A549 (cell line): ENCODE data around the gene TIGD6. TPM values are rescaled to one million over a fixed set of nuclear protein-coding genes. Genes with fewer than 3 reads are reported as not detected.

Source experiments
- ATAC-seq, 2 experiments: fragments of 200-7000 bp in 1 of 2; fragments of >200 bp in 1 of 2; cut with Nextera tagmentation in 1 of 2; cut with Tn5 transposase in 1 of 2; 3 replicates each; pipeline versions ENCODE4 v1.8.0 to v1.9.1; 2018 to 2020; ENCODE audit warnings: mild to moderate bottlenecking in 1 of 2, moderate library complexity in 1 of 2
- CTCF ChIA-PET: fragments of 300-600 bp; sonication (Branson Sonifier 250); formaldehyde crosslinking; extraction: SDS; loops from one replicate; lab custom pipeline; 2021; ENCODE audit warnings: antibody characterized with exemption, inconsistent platforms; lab: Yijun Ruan, JAX
- POLR2A ChIA-PET: fragments of 350-600 bp; formaldehyde crosslinking; extraction: SDS; loops from one replicate; lab custom pipeline; 2021; ENCODE audit warnings: antibody characterized with exemption, inconsistent platforms; lab: Yijun Ruan, JAX
- DNase-seq, 2 experiments: peaks; one replicate each; pipeline versions ENCODE4 v3.0.0 to v3.0.0-alpha.2; 2011 to 2016; ENCODE audit warnings: low read depth in 1 of 2, low spot score in 1 of 2
- FAIRE-seq: peaks from 2 replicates; lab custom pipeline; 2011; peaks lifted over from hg19 to GRCh38; lab: Jason Lieb, UNC
- H3K27ac ChIP-seq, 2 experiments: fragments of >200 bp; sonication (Bioruptor Twin); formaldehyde crosslinking; 3 replicates each; pipeline ENCODE4 v1.5.1; 2016 to 2017
- H3K4me1 ChIP-seq: fragments of >200 bp; sonication (Bioruptor Twin); formaldehyde crosslinking; 3 replicates; pipeline ENCODE4 v1.6.1; 2016
- H3K4me2 ChIP-seq: fragments of >200 bp; sonication (Bioruptor Twin); formaldehyde crosslinking; 3 replicates; pipeline ENCODE4 v1.6.1; 2016
- H3K4me3 ChIP-seq: fragments of >200 bp; sonication (Bioruptor Twin); formaldehyde crosslinking; 3 replicates; pipeline ENCODE4 v1.5.1; 2016
- H3K9me3 ChIP-seq: fragments of >200 bp; sonication (Bioruptor Twin); formaldehyde crosslinking; 3 replicates; pipeline ENCODE4 v1.6.1; 2016
- BHLHE40 ChIP-seq: IDR thresholded peaks from 2 replicates; pipeline ENCODE4 v1.6.1; 2012; ENCODE audit warnings: low read depth, low read length, inconsistent platforms
- CBX2 ChIP-seq: fragments of 200-600 bp; sonication (generic); IDR thresholded peaks from 2 replicates; pipeline ENCODE4 v1.6.1; 2016; ENCODE audit warnings: low read depth, mild to moderate bottlenecking, borderline replicate concordance
- CEBPB ChIP-seq, 2 experiments: fragments of >200 bp in 1 of 2; sonication (Bioruptor Twin) in 1 of 2; formaldehyde crosslinking in 1 of 2; IDR thresholded peaks; 2 replicates each; pipeline ENCODE4 v1.6.1; 2012 to 2016
- EHF ChIP-seq: fragments of 250-450 bp; sonication (Bioruptor Pico); IDR thresholded peaks from 2 replicates; pipeline ENCODE4 v1.5.0; 2020; ENCODE audit warnings: mild to moderate bottlenecking
- FOSB ChIP-seq: fragments of 250-450 bp; sonication (Bioruptor Pico); IDR thresholded peaks from 2 replicates; pipeline ENCODE4 v1.5.0; 2020; ENCODE audit warnings: mild to moderate bottlenecking, moderate library complexity
- FOSL2 ChIP-seq, 2 experiments: fragments of 450-650 bp in 1 of 2; fragments of >200 bp in 1 of 2; sonication (Bioruptor Twin) in 1 of 2; formaldehyde crosslinking; IDR thresholded peaks; 2 replicates each; pipeline versions ENCODE4 v1.5.0 to v1.6.1; 2016 to 2020; ENCODE audit warnings: mild to moderate bottlenecking in 1 of 2, moderate library complexity in 1 of 2
- FOXS1 ChIP-seq: fragments of 250-450 bp; sonication (Bioruptor Pico); IDR thresholded peaks from 2 replicates; pipeline ENCODE4 v1.5.0; 2020; ENCODE audit warnings: mild to moderate bottlenecking, moderate library complexity
- HEYL ChIP-seq: fragments of 250-450 bp; sonication (Bioruptor Pico); IDR thresholded peaks from 2 replicates; pipeline ENCODE4 v1.8.0; 2021; ENCODE audit warnings: mild to moderate bottlenecking, moderate library complexity
- HOXA7 ChIP-seq: fragments of 250-450 bp; sonication (Bioruptor Pico); IDR thresholded peaks from 2 replicates; pipeline ENCODE4 v1.5.0; 2020; ENCODE audit warnings: mild to moderate bottlenecking, moderate library complexity
- HOXB5 ChIP-seq: fragments of 250-450 bp; sonication (Bioruptor Pico); IDR thresholded peaks from 2 replicates; pipeline ENCODE4 v1.5.0; 2020; ENCODE audit warnings: mild to moderate bottlenecking, moderate library complexity
- JUN ChIP-seq, 2 experiments: fragments of >200 bp; sonication (Bioruptor Twin); formaldehyde crosslinking; IDR thresholded peaks; 2 replicates in 1 of 2; 3 replicates in 1 of 2; pipeline ENCODE4 v1.6.1; 2016 to 2017
- MAFK ChIP-seq: fragments of 450-650 bp; IDR thresholded peaks from 2 replicates; pipeline ENCODE4 v1.6.1; 2014; ENCODE audit not compliant: partially characterized antibody
- NPAS2 ChIP-seq: fragments of 250-450 bp; sonication (Bioruptor Pico); IDR thresholded peaks from 2 replicates; pipeline ENCODE4 v1.8.0; 2022; ENCODE audit warnings: mild to moderate bottlenecking, moderate library complexity, borderline replicate concordance
- NR3C1 ChIP-seq: fragments of >200 bp; sonication (Bioruptor Twin); formaldehyde crosslinking; IDR thresholded peaks from 3 replicates; pipeline ENCODE4 v1.6.1; 2017
- POLR2A ChIP-seq: IDR thresholded peaks from 2 replicates; pipeline ENCODE4 v1.6.1; 2012; ENCODE audit warnings: mild to moderate bottlenecking, low read length
- RAD21 ChIP-seq, 2 experiments: fragments of >200 bp in 1 of 2; sonication (Bioruptor Twin) in 1 of 2; formaldehyde crosslinking in 1 of 2; IDR thresholded peaks in 1 of 2; conservative IDR thresholded peaks in 1 of 2; 2 replicates in 1 of 2; 3 replicates in 1 of 2; pipeline ENCODE4 v1.6.1; 2012 to 2018; ENCODE audit warnings: inconsistent platforms in 1 of 2
- RARB ChIP-seq: fragments of 250-450 bp; sonication (Bioruptor Pico); IDR thresholded peaks from 2 replicates; pipeline ENCODE4 v1.8.0; 2021; ENCODE audit warnings: mild to moderate bottlenecking, moderate library complexity
- RCOR1 ChIP-seq: fragments of 150-350 bp; IDR thresholded peaks from 2 replicates; pipeline ENCODE4 v1.6.1; 2014; ENCODE audit warnings: antibody characterized with exemption, low read length, low read depth
- SMC3 ChIP-seq: fragments of >200 bp; sonication (Bioruptor Twin); formaldehyde crosslinking; IDR thresholded peaks from 3 replicates; pipeline ENCODE4 v1.6.1; 2018; ENCODE audit warnings: inconsistent platforms
- ZNF302 ChIP-seq: fragments of 250-450 bp; sonication (Bioruptor Pico); IDR thresholded peaks from 2 replicates; pipeline ENCODE4 v1.9.0; 2021; ENCODE audit warnings: inconsistent platforms, mild to moderate bottlenecking, moderate library complexity
- WGBS: methylation state at CpG from one replicate; pipeline ENCODE4 v1.1.6; 2017; ENCODE audit errors: missing lambda C conversion rate; 5-methylcytosine and 5-hydroxymethylcytosine counted together
- polyA plus RNA-seq, 4 experiments: library from polyadenylated mRNA; depleted of rRNA in 3 of 4; stranded (reverse); fragments of >200 nt; fragmentation: RNase III in 1 of 4; extraction: RNeasy Plus Mini Kit Qiagen cat#74134 plus additional on column Dnase treatment in 1 of 4; gene quantifications; 2 replicates in 3 of 4; 3 replicates in 1 of 4; pipeline ENCODE4 v1.2.3, GENCODE V29; 2011 to 2017
- TF ChIP-seq, protein P1 (sequence below): fragments of >200 bp; sonication (Bioruptor Twin); formaldehyde crosslinking; IDR thresholded peaks from 3 replicates; pipeline ENCODE4 v1.5.1; 2016
- TF ChIP-seq, protein P2 (sequence below): fragments of 200-600 bp; sonication (generic); IDR thresholded peaks from 2 replicates; pipeline ENCODE4 v1.6.1; 2016; ENCODE audit warnings: antibody characterized with exemption, mild to moderate bottlenecking, moderate library complexity
- TF ChIP-seq, protein P3 (sequence below): fragments of 450-650 bp; IDR thresholded peaks from 2 replicates; pipeline ENCODE4 v1.6.1; 2014; ENCODE audit warnings: antibody characterized with exemption

TIGD6 gene
- polyA plus RNA-seq, 2 of the 4 experiments (the other 2 are of a cell fraction): 4.3 to 7.3 TPM

DNA sequence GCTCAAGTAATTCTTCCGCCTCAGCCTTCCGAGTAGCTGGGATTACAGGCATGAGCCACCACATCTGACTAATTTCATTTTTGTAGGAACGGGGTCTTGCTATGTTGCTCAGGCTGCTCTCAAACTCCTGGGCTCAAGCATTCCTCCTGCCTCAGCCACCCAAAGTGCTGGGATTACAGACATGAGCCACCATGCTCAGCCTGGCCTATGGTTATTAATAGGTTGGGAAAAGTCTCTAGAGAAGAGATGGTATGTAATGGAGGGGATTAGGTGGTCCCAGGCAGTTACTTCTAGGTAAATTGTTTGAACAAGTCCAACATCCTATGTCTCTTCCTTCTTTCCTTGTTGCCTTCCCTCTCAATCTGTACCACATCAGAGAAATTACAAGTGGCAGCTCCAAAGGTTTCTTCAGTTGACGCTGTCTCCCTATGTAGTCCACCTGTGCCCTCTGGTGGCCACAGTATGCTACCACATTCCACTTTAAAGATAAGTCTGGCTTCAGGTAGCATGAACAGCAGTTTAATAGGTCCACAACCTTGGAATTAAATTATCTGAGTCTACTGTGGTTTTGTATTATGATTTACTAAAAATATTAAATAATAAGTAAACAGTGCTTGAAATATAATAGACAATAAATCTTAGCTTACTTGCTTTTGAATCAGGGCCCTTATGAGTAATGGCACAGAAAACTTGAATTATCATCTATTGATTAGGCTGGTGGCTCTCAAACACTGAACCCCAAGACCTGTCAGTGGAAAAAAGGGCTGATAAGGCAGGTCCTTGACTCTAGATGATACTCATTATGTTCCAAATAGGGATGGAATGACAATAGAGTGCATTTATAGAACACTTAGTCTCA, 9.7 kb downstream of the TIGD6 start:
- Histone ChIP-seq H3K9me3 (no peaks in the 10 kb centered on the region), H3K4me3 (no peak overlapping the region), H3K4me1 (no peaks in the 10 kb centered on the region), H3K4me2 (no peak overlapping the region), H3K27ac (no peak overlapping the region)
- 54% methylated on average over 4 of the region's 4 CpGs for WGBS
- DNase-seq (peak; percentile 81 to 82), ATAC-seq (peak; percentile 87 to 93), FAIRE-seq (no peak)
- ChIA-PET CTCF (interaction anchor here (0.6 to 8.8 kb wide), 70 partner anchors 8 to 445 kb away, joined by 3 to 507 read pairs (median 5); partner anchors contain the start of genes HMGXB3, SLC26A2 and TIGD6), POLR2A (interaction anchor here (0.6 to 1.2 kb wide), 4 partner anchors 10 to 157 kb away, joined by 3 to 6 read pairs (median 4); partner anchors contain the start of genes HMGXB3, SLC26A2 and TIGD6)
- TF ChIP-seq FOSB (CRISPR knock-in tag): no peak
- peak; percentile 97 for TF ChIP-seq SMC3
- TF ChIP-seq, protein P1, sequence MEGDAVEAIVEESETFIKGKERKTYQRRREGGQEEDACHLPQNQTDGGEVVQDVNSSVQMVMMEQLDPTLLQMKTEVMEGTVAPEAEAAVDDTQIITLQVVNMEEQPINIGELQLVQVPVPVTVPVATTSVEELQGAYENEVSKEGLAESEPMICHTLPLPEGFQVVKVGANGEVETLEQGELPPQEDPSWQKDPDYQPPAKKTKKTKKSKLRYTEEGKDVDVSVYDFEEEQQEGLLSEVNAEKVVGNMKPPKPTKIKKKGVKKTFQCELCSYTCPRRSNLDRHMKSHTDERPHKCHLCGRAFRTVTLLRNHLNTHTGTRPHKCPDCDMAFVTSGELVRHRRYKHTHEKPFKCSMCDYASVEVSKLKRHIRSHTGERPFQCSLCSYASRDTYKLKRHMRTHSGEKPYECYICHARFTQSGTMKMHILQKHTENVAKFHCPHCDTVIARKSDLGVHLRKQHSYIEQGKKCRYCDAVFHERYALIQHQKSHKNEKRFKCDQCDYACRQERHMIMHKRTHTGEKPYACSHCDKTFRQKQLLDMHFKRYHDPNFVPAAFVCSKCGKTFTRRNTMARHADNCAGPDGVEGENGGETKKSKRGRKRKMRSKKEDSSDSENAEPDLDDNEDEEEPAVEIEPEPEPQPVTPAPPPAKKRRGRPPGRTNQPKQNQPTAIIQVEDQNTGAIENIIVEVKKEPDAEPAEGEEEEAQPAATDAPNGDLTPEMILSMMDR: peak; percentile 98
- no peak for TF ChIP-seq NPAS2 (CRISPR knock-in tag)
- peak; percentile 93 to 99 for TF ChIP-seq RAD21 (conservative IDR thresholded peaks at IDR 0.05 in 1 of 2, IDR thresholded peaks at IDR 0.05 in 1 of 2)

DNA sequence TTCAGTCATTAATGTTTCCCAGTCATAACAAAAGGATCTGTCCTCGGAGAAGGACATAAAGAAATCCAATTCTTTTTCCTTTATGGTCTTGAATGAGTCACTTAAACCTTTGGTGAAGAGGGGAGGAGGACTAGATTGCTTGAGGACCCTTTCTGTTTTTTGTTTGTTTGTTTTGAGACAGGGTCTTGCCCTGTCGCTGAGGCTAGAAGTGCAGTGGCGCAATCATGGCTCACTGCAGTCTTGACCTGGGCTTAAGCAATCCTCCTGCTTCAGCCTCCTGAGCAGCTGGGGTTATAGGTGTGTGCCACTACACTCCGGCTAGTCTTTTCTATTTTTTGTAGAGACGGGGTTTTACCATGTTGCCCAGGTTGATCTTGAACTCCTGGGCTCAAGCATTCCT, 12.3 kb downstream of the TIGD6 start:
- DNase-seq (no peak), FAIRE-seq (no peak), ATAC-seq (no peak)
- no peaks in the 10 kb centered on the region for H3K9me3 ChIP-seq
- TF ChIP-seq, protein P2, sequence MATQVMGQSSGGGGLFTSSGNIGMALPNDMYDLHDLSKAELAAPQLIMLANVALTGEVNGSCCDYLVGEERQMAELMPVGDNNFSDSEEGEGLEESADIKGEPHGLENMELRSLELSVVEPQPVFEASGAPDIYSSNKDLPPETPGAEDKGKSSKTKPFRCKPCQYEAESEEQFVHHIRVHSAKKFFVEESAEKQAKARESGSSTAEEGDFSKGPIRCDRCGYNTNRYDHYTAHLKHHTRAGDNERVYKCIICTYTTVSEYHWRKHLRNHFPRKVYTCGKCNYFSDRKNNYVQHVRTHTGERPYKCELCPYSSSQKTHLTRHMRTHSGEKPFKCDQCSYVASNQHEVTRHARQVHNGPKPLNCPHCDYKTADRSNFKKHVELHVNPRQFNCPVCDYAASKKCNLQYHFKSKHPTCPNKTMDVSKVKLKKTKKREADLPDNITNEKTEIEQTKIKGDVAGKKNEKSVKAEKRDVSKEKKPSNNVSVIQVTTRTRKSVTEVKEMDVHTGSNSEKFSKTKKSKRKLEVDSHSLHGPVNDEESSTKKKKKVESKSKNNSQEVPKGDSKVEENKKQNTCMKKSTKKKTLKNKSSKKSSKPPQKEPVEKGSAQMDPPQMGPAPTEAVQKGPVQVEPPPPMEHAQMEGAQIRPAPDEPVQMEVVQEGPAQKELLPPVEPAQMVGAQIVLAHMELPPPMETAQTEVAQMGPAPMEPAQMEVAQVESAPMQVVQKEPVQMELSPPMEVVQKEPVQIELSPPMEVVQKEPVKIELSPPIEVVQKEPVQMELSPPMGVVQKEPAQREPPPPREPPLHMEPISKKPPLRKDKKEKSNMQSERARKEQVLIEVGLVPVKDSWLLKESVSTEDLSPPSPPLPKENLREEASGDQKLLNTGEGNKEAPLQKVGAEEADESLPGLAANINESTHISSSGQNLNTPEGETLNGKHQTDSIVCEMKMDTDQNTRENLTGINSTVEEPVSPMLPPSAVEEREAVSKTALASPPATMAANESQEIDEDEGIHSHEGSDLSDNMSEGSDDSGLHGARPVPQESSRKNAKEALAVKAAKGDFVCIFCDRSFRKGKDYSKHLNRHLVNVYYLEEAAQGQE: no peak
- TF ChIP-seq SMC3 (no peak), CEBPB (IDR thresholded peaks at IDR 0.05) (peak; percentile 28 to 58; a peak in 3 of 4 replicates), NR3C1 (no peak)
- no peaks in the 10 kb centered on the region for H3K4me1 ChIP-seq
- POLR2A ChIA-PET: no interaction called here
- CTCF ChIA-PET: interaction anchor here (1.2 to 11.0 kb wide), 5 partner anchors 9 to 154 kb away, joined by 4 to 70 read pairs (median 20); partner anchors contain the start of gene SLC26A2
- H3K4me3 ChIP-seq: no peak overlapping the region
- H3K27ac ChIP-seq: no peak overlapping the region
- H3K4me2 ChIP-seq: no peak overlapping the region
- 90% methylated on average over 5 of the region's 5 CpGs for WGBS

DNA sequence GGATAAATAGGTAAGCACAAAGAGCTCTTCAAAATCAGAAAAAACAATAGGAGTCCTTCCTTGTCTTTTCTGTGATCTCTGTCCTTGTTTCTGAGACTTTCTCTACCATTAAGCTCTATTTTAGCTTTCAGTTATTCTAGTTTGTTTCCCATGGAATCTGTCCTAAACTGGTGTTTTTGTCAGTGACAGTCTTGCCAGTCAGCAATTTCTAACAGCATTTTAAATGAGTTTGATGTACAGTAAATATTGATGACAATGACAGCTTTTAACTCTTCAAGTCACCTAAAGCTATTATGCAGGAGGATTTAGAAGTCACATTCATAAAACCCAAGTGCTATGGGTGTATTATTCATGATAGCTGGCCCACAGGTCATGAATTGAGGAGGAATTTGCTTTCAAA, 17.9 kb downstream of the TIGD6 start:
- CTCF ChIA-PET: interaction anchor here (0.8 to 11.0 kb wide), 10 partner anchors 8 to 346 kb away, joined by 3 to 70 read pairs (median 5); partner anchors contain the start of gene SLC26A2
- POLR2A ChIA-PET: no interaction called here
- ATAC-seq: no peak

DNA sequence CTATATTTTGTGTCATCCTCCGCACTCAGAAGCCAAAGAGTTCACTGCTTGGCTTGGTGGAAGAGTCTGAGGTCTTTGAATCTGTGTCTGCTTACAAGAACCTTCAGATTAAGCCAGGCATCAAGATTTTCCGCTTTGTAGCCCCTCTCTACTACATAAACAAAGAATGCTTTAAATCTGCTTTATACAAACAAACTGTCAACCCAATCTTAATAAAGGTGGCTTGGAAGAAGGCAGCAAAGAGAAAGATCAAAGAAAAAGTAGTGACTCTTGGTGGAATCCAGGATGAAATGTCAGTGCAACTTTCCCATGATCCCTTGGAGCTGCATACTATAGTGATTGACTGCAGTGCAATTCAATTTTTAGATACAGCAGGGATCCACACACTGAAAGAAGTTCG, 19.2 kb downstream of the TIGD6 start:
- CTCF ChIA-PET: interaction anchor here (0.5 to 11.0 kb wide), 9 partner anchors 9 to 345 kb away, joined by 3 to 70 read pairs (median 5); partner anchors contain the start of gene SLC26A2
- no peak for DNase-seq
- Histone ChIP-seq H3K4me1 (peaks cover 10% of the 10 kb centered on the region; the same call in 1 of the 3 replicates), H3K4me3 (no peak overlapping the region), H3K27ac (no peak overlapping the region), H3K9me3 (no peaks in the 10 kb centered on the region), H3K4me2 (no peak overlapping the region)
- POLR2A ChIA-PET: no interaction called here
- no peak for FAIRE-seq
- 95% methylated on average over 3 of the region's 3 CpGs for WGBS
- ATAC-seq: no peak
- TF ChIP-seq RARB (CRISPR knock-in tag): no peak
- no peak for TF ChIP-seq JUN (IDR thresholded peaks at IDR 0.05)
- TF ChIP-seq ZNF302: no peak
- no peak for TF ChIP-seq RCOR1
- no peak for TF ChIP-seq NR3C1
- TF ChIP-seq CEBPB (IDR thresholded peaks at IDR 0.05): no peak
- no peak for TF ChIP-seq BHLHE40
- TF ChIP-seq HOXA7 (CRISPR knock-in tag): no peak
- TF ChIP-seq FOXS1 (CRISPR knock-in tag): no peak
- TF ChIP-seq, protein P3, sequence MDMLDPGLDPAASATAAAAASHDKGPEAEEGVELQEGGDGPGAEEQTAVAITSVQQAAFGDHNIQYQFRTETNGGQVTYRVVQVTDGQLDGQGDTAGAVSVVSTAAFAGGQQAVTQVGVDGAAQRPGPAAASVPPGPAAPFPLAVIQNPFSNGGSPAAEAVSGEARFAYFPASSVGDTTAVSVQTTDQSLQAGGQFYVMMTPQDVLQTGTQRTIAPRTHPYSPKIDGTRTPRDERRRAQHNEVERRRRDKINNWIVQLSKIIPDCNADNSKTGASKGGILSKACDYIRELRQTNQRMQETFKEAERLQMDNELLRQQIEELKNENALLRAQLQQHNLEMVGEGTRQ: no peak
- TF ChIP-seq HEYL (CRISPR knock-in tag): no peak
- TF ChIP-seq POLR2A: no peak
- no peak for TF ChIP-seq FOSB (CRISPR knock-in tag)
- TF ChIP-seq CBX2: no peak
- no peak for TF ChIP-seq FOSL2 (IDR thresholded peaks at IDR 0.05)
- no peak for TF ChIP-seq FOSL2 (CRISPR knock-in tag; IDR thresholded peaks at IDR 0.05)
- no peak for TF ChIP-seq SMC3
- TF ChIP-seq HOXB5 (CRISPR knock-in tag): no peak
- TF ChIP-seq EHF (CRISPR knock-in tag): no peak

More for the DNA sequence above, 17.9 kb downstream of the TIGD6 start:
- no peaks in the 10 kb centered on the region for H3K9me3 ChIP-seq
- H3K4me1 ChIP-seq: peaks cover 10% of the 10 kb centered on the region; the same call in 1 of the 3 replicates
- no peak overlapping the region for H3K4me3 ChIP-seq
- TF ChIP-seq RARB (CRISPR knock-in tag): no peak
- TF ChIP-seq MAFK: peak; percentile 88
- no peak overlapping the region for H3K4me2 ChIP-seq
- DNase-seq (no peak), FAIRE-seq (no peak)
- no peak overlapping the region for H3K27ac ChIP-seq
